ENCODE data around the gene CCDC183.
"Not testable (repeated sequence)": the region's sequence is repeated elsewhere in the genome, so short reads cannot be mapped to it uniquely, and the experiment has no call there.

Gene CCDC183

DNA sequence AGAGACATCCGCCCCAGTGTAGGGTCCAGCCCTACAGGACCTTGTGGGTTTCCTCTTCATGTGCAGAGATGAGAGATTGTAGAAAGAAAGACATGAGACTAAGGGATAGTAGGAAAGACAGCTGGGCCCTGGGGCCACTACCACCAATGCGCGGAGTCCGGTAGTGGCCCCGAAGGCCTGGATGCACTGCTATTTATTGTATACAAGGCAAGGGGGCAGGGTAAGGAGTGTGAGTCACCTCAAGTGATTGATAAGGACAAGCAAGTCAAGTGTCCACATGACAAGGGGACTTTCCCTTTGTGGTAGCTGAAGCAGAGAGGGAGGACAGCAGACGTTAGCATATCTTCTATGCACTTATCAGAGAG, 11.2 kb upstream of the CCDC183 start:
- peak; percentile 50 for DNase-seq (ENCODE audit: low spot score)

- not testable (repeated sequence) for DNase-seq (ENCODE audit: low spot score)
Observed at GRCh38 chr9:136785565-136786355, 10.4 kb upstream of the CCDC183 start.

- no peak for DNase-seq (ENCODE audit: low spot score)
Observed at GRCh38 chr9:136786451-136786850, 9.7 kb upstream of the CCDC183 start.

DNA sequence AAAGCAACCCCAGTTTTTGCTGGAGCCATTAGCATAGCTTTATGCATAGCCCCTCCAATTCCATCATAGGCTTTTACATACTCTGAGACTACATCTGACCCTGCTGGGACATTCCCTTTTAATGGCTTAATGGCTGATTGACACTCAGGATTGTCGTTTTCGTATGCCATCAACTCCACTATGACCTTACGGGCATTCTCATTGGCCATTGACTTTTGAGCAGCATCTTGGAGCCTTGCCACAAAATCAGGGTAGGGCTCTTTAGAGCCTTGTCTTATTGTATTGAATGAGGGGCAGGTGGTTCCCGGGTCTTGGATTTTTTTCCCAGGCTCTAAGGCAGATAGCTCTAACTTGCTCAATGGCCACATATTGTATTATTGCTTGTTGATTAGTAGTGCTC, 9.2 kb upstream of the CCDC183 start:
- DNase-seq (ENCODE audit: low spot score), result not testable (repeated sequence)

GRCh38 chr9:136787690-136788400, 8.3 kb upstream of the CCDC183 start:
- peak; percentile 81 for DNase-seq (ENCODE audit: low spot score)

DNA sequence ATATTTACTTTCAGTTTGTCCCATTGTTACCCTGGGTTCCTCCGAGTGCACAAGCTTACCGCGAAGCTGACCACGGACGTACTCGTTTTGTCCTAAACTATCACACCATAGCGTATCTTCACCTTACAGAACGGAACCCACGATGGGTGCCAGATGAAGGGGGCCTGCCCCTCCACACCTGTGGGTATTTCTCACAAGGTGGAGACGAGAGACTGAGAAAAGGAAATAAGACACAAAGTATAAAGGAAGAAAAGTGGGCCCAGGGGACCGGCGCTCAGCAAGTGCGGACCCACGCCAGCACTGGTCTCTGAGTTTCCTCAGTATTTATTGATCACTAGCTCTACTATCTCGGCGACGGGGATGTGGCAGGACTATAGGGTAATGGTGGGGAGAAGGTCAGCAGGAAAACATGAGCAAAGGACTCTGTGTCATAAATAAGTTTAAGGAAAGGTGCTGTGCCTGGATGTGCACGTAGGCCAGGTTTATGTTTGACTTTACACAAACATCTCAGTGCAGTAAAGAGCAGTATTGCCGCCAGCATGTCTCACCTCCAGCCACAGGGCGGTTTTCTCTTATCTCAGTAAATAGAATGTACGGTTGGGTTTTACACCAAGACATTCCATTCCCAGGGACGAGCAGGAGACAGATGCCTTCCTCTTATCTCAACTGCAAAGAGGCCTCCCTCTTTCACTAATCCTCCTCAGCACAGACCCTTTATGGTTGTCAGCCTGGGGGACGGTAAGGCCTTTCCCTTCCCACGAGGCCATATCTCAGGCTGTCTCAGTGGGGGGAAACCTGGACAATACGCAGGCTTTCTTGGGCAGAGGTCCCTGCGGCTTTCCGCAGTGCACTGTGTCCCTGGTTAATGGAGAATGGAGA, 7.3 kb upstream of the CCDC183 start:
- not testable (repeated sequence) for DNase-seq (ENCODE audit: low spot score)

- DNase-seq (ENCODE audit: low spot score), result no peak
Observed at GRCh38 chr9:136789523-136789937, 6.6 kb upstream of the CCDC183 start.

GRCh38 chr9:136790640-136791515, 5.3 kb upstream of the CCDC183 start, which contains the start of gene TMEM141:
TSS of gene TMEM141 (plus strand) at chr9:136791344. CDS start at chr9:136791371, 27 bp downstream.
- DNase-seq (ENCODE audit: low spot score), result peak; percentile 99

GRCh38 chr9:136791516-136792276, 4.4 kb upstream of the CCDC183 start:
- DNase-seq (ENCODE audit: low spot score), result peak; percentile 64

DNA sequence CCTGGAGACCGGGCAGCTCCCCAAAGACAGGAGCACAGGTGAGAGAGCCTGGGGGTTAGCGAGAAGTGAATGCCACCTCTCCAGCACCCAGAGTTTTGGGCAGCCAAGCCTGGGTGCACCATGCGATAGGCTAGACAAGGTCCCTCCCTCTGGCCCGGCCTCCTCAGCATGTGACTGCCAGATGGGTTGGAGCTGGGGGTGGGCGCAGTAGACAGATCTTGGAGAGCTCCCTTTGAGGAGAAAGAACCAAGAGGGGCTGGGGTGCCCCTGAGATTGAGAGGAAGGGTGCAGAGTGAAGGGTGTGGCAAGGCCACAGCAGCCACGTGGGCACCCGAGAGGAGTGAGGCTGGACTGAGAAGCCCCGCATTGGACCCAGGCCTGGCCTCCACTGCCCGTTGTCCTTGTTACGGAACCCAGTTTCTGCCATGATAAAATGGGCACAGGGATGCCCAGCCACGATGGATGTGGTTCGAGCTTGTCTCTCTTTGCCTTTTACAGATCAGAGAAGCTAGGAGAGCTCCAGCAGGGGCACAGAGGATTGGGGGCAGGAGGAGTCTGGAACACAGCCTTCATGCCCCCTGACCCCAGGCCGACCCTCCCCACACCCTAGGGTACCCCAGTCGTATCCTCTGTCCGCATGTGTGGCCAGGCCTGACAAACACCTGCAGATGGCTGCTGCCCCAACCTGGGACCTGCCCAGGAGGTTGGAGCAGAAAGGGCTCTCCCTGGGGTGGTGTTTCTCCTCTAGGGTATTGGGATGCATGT, 3.6 kb upstream of the CCDC183 start:
- DNase-seq (ENCODE audit: low spot score), result no peak

- no peak for DNase-seq (ENCODE audit: low spot score)
Observed at GRCh38 chr9:136793086-136793946, 2.8 kb upstream of the CCDC183 start.

DNA sequence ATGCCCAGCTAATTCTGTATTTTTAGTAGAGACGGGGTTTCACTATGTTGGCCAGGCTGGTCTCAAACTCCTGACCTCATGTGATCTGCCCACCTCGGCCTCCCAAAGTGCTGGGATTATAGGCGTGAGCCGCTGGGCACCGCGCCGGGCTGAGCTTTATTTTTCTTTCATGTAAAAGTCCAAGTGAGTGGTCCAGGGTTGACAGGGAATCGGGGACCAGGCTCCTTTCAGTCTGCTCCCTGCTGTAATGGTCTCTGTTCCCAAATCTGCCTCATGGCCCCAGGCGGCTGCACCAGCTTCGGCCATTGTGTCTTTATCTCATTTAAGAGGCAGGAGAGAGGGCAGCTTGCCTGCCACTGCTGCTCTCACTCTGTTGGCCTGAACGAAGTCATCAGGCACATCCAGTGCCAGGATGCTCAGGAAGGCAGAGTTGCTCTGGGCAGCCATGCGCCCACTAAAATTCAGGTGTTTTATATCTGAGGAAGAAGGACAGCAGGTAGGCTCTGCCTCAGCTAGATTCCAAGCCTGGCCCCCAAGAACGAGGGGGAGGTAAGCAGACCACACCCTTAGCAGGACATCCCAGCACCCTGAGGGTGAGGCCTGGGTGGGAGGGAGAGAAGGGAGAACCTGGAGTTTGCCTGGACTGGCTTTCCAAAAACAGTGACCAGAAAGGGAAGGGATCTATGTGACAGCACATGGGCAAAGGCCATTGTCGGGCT, 1.7 kb upstream of the CCDC183 start:
- no peak for DNase-seq (ENCODE audit: low spot score)

DNA sequence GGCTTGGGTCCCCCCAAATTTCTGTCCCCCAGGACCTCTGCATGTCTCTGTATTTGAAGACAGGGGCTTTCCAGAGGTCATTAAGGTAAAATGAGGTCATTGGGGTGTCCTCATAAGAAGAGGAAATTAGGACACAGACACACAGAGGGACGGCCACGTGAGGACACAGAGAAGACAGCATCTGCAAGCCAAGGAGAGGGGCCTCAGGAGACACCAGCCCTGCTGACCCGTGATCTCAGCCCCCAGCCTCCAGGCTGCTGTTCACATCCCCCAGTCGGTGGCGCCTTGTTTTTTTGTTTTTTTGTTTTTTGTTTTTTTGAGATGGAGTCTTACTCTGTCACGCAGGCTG, 1.2 kb upstream of the CCDC183 start:
- no peak for DNase-seq (ENCODE audit: low spot score)

GRCh38 chr9:136796775-136797347, 723 bp downstream of the CCDC183 start:
- DNase-seq (ENCODE audit: low spot score), result not testable (repeated sequence)

- DNase-seq (ENCODE audit: low spot score), result no peak
Observed at GRCh38 chr9:136798708-136799078, 2.6 kb downstream of the CCDC183 start.

GRCh38 chr9:136799079-136799853, 3.1 kb downstream of the CCDC183 start:
- no peak for DNase-seq (ENCODE audit: low spot score)

All from CD4-positive, alpha-beta T cell treated with Interleukin-15 for 4 hours (primary cell).